Measurements from ENCODE around the gene EBF4.
"Not testable (repeated sequence)": the region's sequence is repeated elsewhere in the genome, so short reads cannot be mapped to it uniquely, and the experiment has no call there.

Gene EBF4

DNA sequence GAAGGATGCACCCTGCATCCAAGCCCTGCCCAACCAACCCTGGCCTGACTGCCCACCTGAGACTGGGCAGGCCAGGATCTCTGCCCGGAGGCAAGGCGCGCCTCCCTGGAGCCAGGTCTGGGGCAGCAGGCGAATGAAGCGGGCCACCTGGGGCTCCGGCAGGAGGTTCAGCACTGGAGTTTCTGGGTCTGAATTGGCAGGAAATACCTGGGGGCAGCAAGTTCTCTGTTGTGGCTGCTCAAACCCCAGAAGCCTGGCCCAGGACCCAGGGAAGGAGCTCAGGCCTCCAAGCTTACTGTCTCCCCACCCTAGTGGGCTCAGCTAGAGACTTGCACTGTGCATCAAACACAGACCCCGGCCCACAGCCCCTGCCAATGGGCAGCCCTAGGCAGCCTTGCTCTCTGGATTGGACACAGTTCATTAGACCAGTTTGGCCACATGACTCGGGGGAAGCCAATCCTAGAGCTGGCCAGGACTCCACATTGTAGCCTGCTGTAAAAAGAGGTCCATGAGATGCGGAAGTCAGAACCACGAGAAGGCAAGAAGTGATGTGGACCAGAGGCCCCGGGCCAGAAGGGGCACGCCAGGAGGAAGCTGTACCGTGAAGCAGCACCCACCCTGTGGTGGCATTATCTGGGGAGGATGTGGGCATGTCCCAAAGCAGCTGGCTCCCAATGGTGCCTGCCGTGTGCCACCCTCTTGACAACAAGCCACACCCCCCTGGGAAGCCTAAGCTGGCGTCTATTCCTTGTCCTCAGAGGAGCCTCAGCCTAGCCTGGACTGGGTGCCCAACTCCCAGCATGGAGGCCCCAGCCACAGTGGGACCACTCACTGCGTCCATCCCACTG lies 104.8 kb downstream of the EBF4 start:
- DNase-seq, result no peak

DNA sequence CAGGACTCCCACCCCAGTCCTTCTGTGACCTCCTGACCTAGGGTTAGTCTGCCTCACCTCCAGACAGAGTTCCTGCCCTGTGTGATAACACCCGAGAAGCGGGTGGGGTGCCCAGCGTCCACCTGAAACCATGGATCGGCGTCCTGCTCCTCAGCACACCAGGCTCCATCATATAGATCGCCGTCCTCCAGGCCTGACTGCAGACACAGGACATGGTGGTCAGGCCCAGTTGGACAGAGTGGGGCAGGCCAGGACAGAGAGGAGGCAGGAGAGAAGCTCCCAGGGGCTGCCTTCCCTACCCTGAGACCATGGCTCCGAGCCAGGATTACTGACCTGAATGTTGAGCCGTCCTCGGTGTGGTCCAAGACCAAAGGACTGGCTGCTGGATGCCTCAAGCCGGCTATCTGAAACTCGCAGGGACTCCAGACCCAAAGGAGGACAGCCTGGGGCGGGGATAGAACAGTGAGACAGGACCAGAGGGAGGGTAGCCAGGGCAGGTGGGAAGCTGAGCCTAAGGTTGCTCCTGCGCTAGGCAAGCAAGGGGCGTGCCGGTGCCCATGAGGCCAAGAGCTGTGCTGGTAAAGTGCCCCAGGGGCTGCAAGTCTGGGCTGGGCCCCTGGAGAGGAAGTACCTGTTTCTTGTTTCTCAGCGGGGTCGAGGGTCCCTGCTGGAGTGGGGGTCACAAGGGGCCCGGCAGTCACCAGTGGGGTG lies 105.7 kb downstream of the EBF4 start:
- no peak for DNase-seq

DNA sequence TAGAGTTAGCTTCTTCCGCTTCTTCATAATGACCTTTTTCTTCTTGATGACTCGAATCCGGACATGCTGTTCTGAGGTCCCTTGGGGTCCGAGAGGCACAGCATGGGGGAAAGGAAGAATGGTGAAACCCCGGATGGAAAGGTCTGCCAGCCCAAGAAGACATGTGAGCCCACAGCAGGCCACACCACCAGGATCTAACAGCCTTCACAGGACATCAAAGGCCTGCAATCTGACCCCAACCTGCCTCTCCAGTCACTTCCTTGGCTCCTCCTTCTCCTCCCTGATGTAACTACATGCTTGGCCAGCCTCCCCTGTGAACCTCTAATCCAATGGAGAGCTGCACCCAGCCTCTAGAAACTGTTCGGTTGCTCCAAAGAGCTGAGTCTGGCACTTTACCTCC lies 106.2 kb downstream of the EBF4 start:
- no peak for DNase-seq

DNA sequence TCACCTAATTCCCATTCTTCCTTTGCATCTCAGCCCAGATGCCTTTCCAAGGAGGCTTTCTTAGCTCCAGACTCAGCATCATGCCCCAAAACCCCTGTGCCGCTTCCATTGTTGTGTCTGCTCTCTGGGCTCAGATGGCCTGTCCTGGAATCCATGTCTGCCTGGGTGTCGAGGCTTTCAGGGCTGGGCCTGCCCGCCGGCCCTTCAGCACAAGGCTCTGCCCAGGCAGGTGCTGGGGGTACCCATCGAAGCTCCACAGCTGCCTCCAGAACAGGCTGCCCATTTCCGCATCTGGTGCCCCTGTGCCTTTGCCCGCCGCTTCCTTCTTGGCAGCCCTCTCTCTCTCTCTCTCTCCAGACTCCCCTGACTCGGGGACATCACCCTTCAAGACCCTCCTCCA lies 106.7 kb downstream of the EBF4 start:
- no peak for DNase-seq

DNA sequence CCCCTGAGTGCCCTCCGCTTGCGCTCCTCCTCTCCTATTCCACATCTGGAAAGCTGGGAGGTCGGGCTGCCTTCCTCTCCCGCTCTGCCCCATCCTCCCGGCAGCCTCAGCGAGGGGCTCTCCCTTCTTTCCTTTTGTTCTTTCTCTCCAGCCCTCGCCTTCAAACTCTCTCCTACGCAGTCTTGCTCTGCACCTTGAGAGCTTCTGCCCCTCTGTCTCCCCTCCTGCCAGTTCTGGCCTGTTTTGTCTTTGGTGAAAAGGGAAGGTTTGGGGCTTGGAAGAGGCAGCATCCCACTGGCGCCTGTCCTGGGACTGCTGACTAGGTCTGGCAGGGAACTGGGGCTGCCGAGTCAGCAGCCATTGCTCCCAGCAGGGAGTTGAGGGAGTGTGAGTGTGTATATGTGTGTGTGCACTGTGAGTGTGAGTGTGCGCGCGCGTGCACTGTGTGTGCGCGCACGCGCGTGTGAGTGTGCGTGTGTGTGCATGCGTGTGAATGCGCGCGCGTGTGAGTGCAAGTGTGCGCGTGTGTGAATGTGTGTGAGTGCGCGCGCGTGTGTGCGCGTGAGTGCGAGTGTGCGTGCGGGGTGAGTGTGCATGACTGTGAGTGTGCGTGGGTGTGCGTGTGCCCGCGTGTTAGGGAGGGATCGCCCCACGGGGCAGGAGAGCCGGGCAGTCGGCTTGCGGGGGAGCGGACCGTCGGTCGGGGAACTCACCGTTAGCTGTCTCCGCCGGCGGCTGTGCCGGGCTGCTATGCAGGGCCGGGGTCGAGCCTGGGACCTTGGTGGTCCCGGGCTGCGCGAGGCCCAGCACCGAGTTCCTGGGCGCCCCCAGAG lies 107.3 kb downstream of the EBF4 start:
- no peak for DNase-seq

DNA sequence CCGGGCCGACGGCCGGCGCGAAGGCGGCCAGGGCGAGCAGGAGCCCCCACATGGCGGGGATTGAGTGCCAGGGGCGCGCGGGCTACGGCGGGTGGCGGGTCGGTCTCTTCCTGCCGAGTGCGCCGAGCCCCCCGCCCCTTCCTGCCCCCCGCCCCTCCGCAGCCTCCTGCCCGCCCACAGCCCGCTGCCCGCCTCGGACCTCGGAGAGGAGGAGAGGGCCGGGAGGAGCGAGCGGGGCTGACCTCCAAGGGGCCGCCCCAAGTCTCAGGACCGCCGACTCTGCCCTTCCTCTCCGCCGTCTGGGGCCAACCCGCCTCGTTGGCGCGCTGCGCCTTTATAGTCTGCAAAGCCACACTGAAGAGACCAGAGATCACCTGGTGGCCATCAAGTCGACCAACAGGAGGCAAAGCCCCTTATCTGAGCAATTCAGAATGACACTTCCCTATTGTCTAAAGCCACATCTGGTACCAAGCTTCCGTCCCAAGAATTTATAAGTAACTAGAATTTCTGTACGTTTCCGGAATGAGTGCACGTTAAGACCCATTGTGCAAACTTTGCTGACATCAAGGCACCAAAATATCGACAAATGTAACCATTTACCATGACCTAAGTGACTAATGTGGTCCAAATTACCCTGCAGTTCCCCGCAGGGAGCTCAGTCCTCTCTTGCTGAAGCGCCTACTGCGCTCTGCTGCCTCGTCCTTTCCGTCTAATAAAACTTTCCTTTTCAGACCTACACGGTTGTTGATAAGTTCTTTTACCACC lies 108.1 kb downstream of the EBF4 start, which contains the start of gene CPXM1:
Gene CPXM1, minus strand, starts transcription at position 107 of the 765 bp plus-strand sequence. Its CDS starts 55 bp downstream, at position 52.
- DNase-seq, result no peak

DNA sequence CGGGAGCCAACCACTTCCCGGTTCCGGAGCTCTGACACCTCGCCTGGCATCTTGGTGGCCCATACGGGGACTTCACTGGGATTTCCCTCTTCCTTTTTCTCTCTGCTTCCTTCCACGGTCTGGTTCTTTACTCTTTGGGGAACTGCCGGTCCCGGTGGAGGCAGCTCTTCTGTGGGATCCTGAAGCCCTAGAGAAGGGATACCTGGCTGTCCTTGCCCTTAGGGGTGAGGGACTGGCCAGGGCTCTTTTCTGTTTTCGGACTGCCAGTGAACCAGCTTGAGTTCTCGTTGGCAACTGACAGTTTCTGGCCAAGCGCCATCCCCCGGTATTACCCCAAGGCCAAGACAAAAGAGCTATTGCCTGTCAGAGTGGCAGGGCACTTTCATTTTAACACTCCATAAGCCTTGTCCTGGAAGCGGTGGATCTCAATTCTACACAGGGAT lies 108.7 kb downstream of the EBF4 start:
- no peak for DNase-seq

DNA sequence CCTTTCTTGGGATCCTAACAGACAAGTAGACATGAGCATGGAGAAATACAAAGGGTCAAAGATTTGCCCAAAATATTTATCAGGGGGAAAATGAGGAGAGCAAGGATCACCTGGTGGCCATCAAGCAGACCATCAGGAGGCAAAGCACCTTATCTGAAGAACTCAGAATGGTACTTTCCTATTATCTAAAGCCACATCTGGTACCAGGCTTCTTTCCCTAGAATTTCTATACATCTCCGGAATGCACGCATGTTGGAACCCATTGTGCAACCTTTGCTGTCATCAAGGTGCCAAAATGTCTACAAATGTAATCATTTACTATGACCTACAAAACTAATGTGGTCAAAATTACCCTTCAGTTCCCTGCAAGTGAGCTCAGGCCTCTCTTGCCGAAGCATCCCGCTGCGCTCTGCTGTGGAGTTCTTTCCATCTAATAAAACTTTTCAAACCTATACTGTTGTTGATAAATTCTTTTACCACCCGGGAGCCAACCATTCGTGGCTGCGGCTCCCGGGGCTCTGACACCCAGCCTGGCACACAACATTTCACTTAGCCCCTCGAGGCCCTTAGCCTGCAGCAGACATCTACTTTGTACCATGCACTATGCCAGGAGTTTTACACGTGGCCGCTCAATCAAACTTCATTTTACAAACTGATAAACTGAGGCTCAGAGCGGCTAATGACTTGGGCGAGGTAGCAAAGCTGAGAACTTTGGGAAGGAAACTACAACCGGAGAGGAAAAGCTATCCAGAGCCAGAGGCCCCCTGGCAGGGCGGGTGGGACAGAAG lies 111.7 kb downstream of the EBF4 start:
- DNase-seq, result no peak

DNA sequence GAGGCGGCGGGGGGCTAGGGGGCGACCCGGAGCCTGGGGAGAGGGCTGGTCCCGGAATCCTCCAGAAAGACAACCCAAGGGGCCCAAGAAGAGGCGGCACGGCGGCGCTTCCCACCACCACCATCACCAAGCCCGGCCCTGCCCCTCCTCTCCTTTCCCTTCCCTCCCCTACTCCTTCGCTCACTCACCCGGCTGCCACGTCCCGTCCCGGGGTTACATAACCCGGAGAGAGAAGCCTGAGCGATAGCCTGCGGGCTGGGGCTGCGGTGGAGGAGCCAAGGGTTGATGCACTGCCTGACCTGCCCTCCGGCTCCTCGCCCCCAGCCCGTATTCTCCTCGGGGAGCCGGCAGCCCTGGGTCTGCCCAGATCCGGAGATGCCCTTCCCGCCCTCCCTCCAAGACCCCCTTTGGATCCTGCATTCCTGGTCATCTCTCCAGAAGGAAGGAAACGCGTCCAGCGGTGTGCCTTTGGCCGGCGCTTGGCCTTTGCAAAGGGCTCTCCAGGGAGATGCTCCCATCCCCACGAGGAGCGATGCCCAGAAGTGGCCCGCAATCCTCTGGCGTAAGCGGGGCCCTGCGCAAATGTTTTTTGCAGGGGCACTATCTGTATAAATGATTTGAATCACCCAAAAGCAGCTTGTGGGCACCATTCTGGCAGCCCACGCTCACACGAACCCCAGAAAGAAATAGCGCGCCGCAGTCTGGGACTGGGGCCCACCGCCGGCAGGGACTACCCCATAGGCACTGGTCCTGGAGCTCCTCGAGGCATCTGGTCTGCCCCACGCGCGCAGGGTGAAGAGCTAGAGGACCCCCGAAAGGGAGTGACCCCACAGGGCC lies 112.5 kb downstream of the EBF4 start:
- DNase-seq, result no peak

DNA sequence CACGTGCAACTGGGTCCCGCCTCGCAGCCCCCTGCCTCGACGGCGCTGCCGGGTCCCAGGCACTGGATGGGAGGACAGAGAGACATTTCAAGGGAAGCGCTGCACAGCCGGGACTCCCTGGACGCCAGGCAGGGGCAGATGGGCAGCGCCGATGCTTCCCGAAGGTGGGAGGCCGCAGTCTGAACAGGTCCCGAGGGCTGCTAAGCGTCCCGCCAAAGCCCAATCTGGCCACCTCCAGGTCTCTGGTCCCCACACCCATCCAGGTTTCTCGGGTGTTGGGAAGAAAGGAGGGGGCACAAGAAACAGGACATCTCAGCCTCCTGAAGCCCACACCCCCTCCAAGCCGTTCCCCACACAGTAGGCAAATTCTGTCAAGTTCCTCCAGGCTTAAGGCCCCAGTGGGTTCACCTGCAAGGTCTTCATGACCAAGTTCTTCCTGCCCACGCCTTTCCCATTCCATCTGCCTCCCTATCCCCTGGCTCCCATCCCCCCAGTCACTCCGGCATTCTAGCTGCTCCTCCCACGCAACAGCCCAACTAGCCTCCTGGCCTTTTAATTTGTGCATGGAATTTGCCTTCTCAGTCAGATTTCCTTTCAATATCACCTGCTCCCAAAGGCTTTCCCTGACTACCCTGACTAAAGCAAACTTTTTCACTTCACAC lies 113.2 kb downstream of the EBF4 start:
- DNase-seq, result no peak

DNA sequence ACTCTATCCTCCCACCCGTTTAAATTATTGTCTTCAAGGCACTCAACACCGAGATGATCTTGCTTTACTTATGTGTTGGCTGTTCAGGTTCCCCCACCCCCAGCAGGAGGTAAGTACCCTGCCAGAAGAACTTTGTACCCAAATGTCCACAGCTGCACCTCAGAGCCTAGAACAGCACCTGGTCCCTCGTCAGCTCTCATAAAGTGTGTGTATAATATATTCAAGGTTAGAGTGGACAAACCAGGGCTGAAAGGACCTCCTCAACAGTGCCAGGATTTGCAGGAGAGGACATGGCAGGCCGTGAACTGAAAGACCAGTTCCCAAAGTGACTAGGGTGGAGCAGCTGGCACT lies 113.7 kb downstream of the EBF4 start:
- DNase-seq, result no peak

DNA sequence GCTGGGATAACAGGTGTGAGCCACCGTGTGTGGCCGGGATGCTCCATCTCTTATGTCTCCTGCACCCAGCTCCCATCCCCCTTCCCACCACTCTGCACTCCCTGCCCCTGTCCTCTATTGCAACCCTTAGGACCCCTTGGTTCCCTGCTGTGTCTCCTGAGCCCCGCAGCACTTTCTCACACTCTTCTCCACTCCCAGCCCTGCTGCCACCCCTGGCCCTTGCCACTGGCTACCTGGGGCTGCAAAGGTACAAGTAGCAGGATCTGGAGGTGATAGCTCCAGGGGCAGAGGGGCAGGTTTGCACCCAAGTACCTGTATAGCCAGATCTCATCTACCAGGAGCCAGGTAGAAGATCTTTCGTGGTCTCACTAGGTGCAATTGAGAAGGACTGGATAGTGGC lies 114.4 kb downstream of the EBF4 start:
- DNase-seq, result no peak

DNA sequence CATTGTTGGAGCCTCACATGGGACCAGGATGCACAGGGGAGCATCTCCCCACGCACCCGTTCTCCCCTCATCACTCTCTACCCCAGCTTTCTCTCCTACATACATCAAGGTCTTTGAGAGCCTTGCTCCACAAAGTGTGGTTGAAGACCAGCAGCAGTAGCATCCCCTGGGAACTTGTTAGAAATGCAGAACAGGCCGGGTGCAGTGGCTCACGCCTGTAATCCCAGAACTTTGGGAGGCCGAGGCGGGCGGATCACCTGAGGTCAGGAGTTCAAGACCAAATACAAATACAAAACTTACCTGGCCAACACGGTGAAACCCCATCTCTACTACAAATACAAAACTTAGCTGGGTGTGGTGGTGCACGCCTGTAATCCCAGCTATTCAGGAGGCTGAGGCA lies 115.3 kb downstream of the EBF4 start:
- not testable (repeated sequence) for DNase-seq

DNA sequence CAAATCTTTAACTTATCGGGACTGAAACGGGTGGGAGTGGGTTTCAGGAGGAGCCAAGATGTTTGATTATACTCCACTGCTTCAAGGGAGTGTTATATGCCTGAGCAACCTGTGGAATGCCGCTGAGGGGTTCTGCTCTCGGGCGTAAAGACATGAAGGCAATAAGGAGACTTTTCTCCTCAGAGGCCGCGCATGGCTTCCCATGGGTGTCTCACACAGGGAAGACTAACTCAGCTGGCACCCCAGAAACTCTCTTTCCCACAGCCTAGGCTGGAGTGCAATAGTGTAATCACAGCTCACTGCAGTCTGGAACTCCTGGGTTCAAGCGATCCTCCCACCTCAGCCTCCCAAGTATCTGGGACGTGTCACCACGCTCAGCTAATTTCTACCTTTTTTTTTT lies 117.1 kb downstream of the EBF4 start:
- DNase-seq, result no peak

Measured in CD4-positive, alpha-beta T cell treated with Interleukin-6 for 4 hours (primary cell).